Endodermal cell (in vitro differentiated cells): Measurements from ENCODE around the gene VWA8. TPM values are rescaled to one million over a fixed set of nuclear protein-coding genes. Genes with fewer than 3 reads are reported as not detected.

Experiments
- DNase-seq: peaks from one replicate; pipeline ENCODE4 v3.0.0-alpha.2; 2017
- H3K27ac ChIP-seq: 2 replicates; pipeline ENCODE4 v1.5.1; 2013; ENCODE audit warnings: mild to moderate bottlenecking, low read depth, low read length, moderate library complexity
- H3K27me3 ChIP-seq: 2 replicates; pipeline ENCODE4 v1.6.1; 2013; ENCODE audit warnings: mild to moderate bottlenecking, low read length, moderate library complexity; ENCODE audit not compliant: insufficient read depth, control insufficient read depth, poor library complexity, severe bottlenecking
- H3K36me3 ChIP-seq: 2 replicates; pipeline ENCODE4 v1.7.0; 2013; ENCODE audit warnings: mild to moderate bottlenecking, low read length, moderate library complexity; ENCODE audit not compliant: control insufficient read depth, insufficient read depth
- H3K4me1 ChIP-seq: one replicate; pipeline ENCODE4 v1.7.0; 2013; ENCODE audit warnings: low read length; ENCODE audit not compliant: control insufficient read depth, insufficient read depth
- H3K4me3 ChIP-seq: 2 replicates; pipeline ENCODE4 v1.5.1; 2013; ENCODE audit warnings: mild to moderate bottlenecking, low read length, moderate library complexity
- H3K9ac ChIP-seq: 2 replicates; pipeline ENCODE4 v1.6.1; 2013; ENCODE audit warnings: mild to moderate bottlenecking, low read length, moderate library complexity; ENCODE audit not compliant: poor library complexity, severe bottlenecking; ENCODE audit errors: extremely low read depth
- H3K9me3 ChIP-seq: 2 replicates; pipeline ENCODE4 v1.6.1; 2013; ENCODE audit warnings: mild to moderate bottlenecking, low read length, moderate library complexity; ENCODE audit not compliant: control insufficient read depth
- H3K27ac Mint-ChIP-seq: 2 replicates; pipeline ENCODE4 v1.8.0; 2020; ENCODE audit warnings: mixed read lengths
- H3K27me3 Mint-ChIP-seq: 2 replicates; pipeline ENCODE4 v1.8.0; 2021; ENCODE audit warnings: mild to moderate bottlenecking, mixed read lengths; ENCODE audit not compliant: insufficient read depth
- H3K36me3 Mint-ChIP-seq: 2 replicates; pipeline ENCODE4 v1.8.0; 2020; ENCODE audit warnings: low read depth, mixed read lengths
- H3K4me1 Mint-ChIP-seq: 2 replicates; pipeline ENCODE4 v1.8.0; 2020; ENCODE audit warnings: mixed read lengths
- H3K4me3 Mint-ChIP-seq: 2 replicates; pipeline ENCODE4 v1.8.0; 2020; ENCODE audit warnings: mild to moderate bottlenecking, moderate library complexity, mixed read lengths
- H3K9me3 Mint-ChIP-seq: 2 replicates; pipeline ENCODE4 v1.8.0; 2020; ENCODE audit warnings: mild to moderate bottlenecking, mixed read lengths
- WGBS, 2 experiments: methylation state at CpG; one replicate each; pipeline versions ENCODE4 v1.1.5 to v1.1.7; 2013; ENCODE audit warnings: missing lambda C conversion rate in 2 of 2, mixed read lengths in 1 of 2; ENCODE audit not compliant: insufficient coverage in 1 of 2, insufficient read length in 1 of 2; 5-methylcytosine and 5-hydroxymethylcytosine counted together
- total RNA-seq, 2 donors: library from RNA; stranded (reverse); fragmentation: NEBNext Ultra II Directional in 1 of 2; extraction: Animal tissue kit (Norgen Biotek cat#: 25700) in 1 of 2; gene quantifications; 2 replicates in 1 of 2; 3 replicates in 1 of 2; pipeline ENCODE4 v1.2.1, GENCODE V29; 2021
- TF ChIP-seq, protein P1 (sequence below): fragments of 200-600 bp; sonication (generic); conservative IDR thresholded peaks from 2 replicates; pipeline ENCODE4 v1.5.0; 2021; ENCODE audit warnings: antibody characterized with exemption, mild to moderate bottlenecking

VWA8 gene
- total RNA-seq, 2 donors from 2014 or later, result 24.6 to 25.6 TPM

DNA sequence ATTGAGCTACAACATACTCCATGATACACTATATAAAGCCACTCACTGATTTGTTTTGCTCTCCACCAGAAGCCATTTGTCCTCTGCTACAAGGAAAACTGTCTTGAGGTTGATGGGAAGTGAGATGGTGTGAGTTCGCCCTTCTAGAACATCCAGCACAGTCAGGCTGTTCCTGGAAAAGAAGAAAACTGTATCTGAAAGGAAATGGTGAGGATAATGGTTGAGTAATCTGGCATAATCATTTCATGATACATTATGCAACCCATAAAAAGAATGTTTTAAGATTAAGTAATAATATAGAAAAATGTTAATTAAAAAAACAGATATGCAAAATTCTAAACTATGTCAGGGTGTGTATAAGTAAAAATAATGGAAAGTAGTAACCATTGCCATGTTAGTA lies 269.6 kb downstream of the VWA8 start:
- no peak overlapping the region for H3K27ac ChIP-seq
- DNase-seq, result no peak
- H3K9me3 ChIP-seq, result no peaks in the 10 kb centered on the region
- H3K36me3 ChIP-seq, result peaks cover 23% of the 10 kb centered on the region
- Mint-ChIP-seq H3K27ac (no peak overlapping the region), H3K27me3 (no peaks in the 10 kb centered on the region), H3K4me3 (no peak overlapping the region), H3K36me3 (peaks cover 13% of the 10 kb centered on the region), H3K4me1 (peaks cover 4% of the 10 kb centered on the region), H3K9me3 (no peaks in the 10 kb centered on the region)
- 100% methylated on average over 1 of the region's 1 CpG; no CpG with 5 or more reads in 1 of the 2 experiments for WGBS, 2 experiments
- TF ChIP-seq, protein P1, sequence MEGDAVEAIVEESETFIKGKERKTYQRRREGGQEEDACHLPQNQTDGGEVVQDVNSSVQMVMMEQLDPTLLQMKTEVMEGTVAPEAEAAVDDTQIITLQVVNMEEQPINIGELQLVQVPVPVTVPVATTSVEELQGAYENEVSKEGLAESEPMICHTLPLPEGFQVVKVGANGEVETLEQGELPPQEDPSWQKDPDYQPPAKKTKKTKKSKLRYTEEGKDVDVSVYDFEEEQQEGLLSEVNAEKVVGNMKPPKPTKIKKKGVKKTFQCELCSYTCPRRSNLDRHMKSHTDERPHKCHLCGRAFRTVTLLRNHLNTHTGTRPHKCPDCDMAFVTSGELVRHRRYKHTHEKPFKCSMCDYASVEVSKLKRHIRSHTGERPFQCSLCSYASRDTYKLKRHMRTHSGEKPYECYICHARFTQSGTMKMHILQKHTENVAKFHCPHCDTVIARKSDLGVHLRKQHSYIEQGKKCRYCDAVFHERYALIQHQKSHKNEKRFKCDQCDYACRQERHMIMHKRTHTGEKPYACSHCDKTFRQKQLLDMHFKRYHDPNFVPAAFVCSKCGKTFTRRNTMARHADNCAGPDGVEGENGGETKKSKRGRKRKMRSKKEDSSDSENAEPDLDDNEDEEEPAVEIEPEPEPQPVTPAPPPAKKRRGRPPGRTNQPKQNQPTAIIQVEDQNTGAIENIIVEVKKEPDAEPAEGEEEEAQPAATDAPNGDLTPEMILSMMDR, result no peak
- H3K27me3 ChIP-seq, result no peaks in the 10 kb centered on the region
- H3K4me3 ChIP-seq, result no peak overlapping the region
- H3K9ac ChIP-seq, result no peak overlapping the region
- no peaks in the 10 kb centered on the region for H3K4me1 ChIP-seq

DNA sequence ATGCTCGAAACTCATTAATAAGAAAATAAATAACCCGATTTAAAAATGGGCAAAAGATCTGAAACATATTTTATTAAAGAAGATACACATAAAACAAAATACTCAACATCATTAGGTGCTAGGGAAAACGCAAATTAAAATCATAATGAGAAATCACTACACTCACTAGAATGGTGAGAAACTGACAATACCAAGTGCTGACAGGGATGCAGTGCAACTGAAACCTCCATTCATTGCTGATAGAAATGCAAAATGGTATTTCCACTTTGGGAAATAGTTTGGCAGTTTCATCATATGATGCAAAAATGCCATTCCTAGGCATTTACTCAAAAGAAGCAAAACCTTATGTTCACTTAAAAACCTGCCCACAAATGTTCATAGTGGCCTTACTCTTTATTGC lies 278.1 kb downstream of the VWA8 start:
- TF ChIP-seq, protein P1, result no peak
- H3K36me3 Mint-ChIP-seq, result peaks cover 29% of the 10 kb centered on the region
- H3K4me3 Mint-ChIP-seq, result no peak overlapping the region

DNA sequence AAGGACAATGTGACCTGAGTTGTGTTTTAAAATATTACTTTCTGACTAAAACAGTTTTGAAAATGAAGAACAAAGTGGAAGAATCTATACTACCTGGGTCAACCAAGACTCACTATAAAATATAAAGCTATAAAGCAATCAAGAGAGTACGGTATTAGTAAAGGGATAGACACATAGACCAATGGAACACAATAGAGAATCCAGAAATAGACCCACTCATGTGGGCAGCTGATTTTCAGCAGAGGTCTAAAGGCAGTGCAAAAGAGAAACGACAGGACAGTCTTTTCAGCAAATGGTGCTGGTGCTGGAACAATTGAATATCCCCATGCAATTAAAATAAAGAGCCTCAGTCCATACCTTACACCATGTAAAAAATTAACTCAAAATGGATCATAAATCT lies 278.9 kb downstream of the VWA8 start:
- H3K27me3 Mint-ChIP-seq, result no peaks in the 10 kb centered on the region
- TF ChIP-seq, protein P1, result no peak
- no peak for DNase-seq

More for the DNA sequence above, 278.1 kb downstream of the VWA8 start:
- no peak overlapping the region for H3K9ac ChIP-seq
- Mint-ChIP-seq H3K4me1 (peaks cover 16% of the 10 kb centered on the region), H3K27ac (no peak overlapping the region), H3K27me3 (no peaks in the 10 kb centered on the region), H3K9me3 (no peaks in the 10 kb centered on the region)
- H3K4me3 ChIP-seq, result no peak overlapping the region
- DNase-seq, result no peak
- no peaks in the 10 kb centered on the region for H3K9me3 ChIP-seq
- no peak overlapping the region for H3K27ac ChIP-seq
- 84% methylated on average over 3 of the region's 3 CpGs; no CpG with 5 or more reads in 1 of the 2 experiments for WGBS, 2 experiments
- peaks cover 21% of the 10 kb centered on the region for H3K36me3 ChIP-seq
- H3K27me3 ChIP-seq, result no peaks in the 10 kb centered on the region
- no peaks in the 10 kb centered on the region for H3K4me1 ChIP-seq

More for the DNA sequence above, 278.9 kb downstream of the VWA8 start:
- peaks cover 16% of the 10 kb centered on the region for H3K4me1 Mint-ChIP-seq
- Histone ChIP-seq H3K4me3 (no peak overlapping the region), H3K27me3 (no peaks in the 10 kb centered on the region), H3K9me3 (no peaks in the 10 kb centered on the region), H3K4me1 (no peaks in the 10 kb centered on the region), H3K36me3 (peaks cover 21% of the 10 kb centered on the region), H3K27ac (no peak overlapping the region), H3K9ac (no peak overlapping the region)
- H3K36me3 Mint-ChIP-seq, result peaks cover 29% of the 10 kb centered on the region
- H3K4me3 Mint-ChIP-seq, result no peak overlapping the region
- H3K27ac Mint-ChIP-seq, result no peak overlapping the region
- no peaks in the 10 kb centered on the region for H3K9me3 Mint-ChIP-seq
- 87% methylated on average over 2 of the region's 2 CpGs; no CpG with 5 or more reads in 1 of the 2 experiments for whole genome bisulfite sequencing, 2 experiments
